GM12874 (cell line): ENCODE results near the gene PPID.

Source experiments
- CTCF ChIP-seq: IDR thresholded peaks from 2 replicates; pipeline ENCODE4 v1.5.1; 2011; ENCODE audit warnings: low read depth, mild to moderate bottlenecking, control low read depth, low read length, moderate library complexity; ENCODE audit not compliant: insufficient read depth

PPID gene

GRCh38 chr4:158722917-158723793 lies at the start of gene PPID:
PPID (minus strand) TSS chr4:158723396; CDS start chr4:158723288, 108 bp downstream.
- TF ChIP-seq CTCF, result no peak

GRCh38 chr4:158771776-158772175 lies 48.6 kb upstream of the PPID start:
- no peak for TF ChIP-seq CTCF

GRCh38 chr4:158770671-158771070 lies 47.5 kb upstream of the PPID start:
- no peak for TF ChIP-seq CTCF

GRCh38 chr4:158769175-158769921 lies 46.2 kb upstream of the PPID start:
- no peak for TF ChIP-seq CTCF

- no peak for TF ChIP-seq CTCF
These were observed 45.5 kb upstream of the PPID start, which contains the start of gene FNIP2 for GRCh38 chr4:158768555-158769174. FNIP2 (plus strand) TSS chr4:158769026; CDS start chr4:158769213, 187 bp downstream.

GRCh38 chr4:158767451-158767850 lies 44.3 kb upstream of the PPID start:
- TF ChIP-seq CTCF, result no peak
